K562 (cell line): ENCODE measurements around the gene CALU. TPM values are rescaled to one million over a fixed set of nuclear protein-coding genes. Genes with fewer than 3 reads are reported as not detected.

ENCODE experiments used
- ARID3B ChIP-seq: fragments of 250-450 bp; sonication (Bioruptor Pico); IDR thresholded peaks from 2 replicates; pipeline ENCODE4 v1.4.0; 2020; ENCODE audit warnings: borderline replicate concordance
- CHCHD3 ChIP-seq: fragments of 250-450 bp; sonication (Bioruptor Pico); IDR thresholded peaks from 2 replicates; pipeline ENCODE4 v2.1.2; 2022; ENCODE audit warnings: mild to moderate bottlenecking
- GABPA ChIP-seq: fragments of 200-800 bp; sonication (Bioruptor generic); conservative IDR thresholded peaks from 2 replicates; pipeline ENCODE4 v1.6.1; 2016; ENCODE audit warnings: low read depth, missing genetic modification characterization, missing compliant biosample characterization
- MNT ChIP-seq, 2 experiments: fragments of 450-650 bp; conservative IDR thresholded peaks; 2 replicates each; pipeline ENCODE4 v1.6.1; 2017; ENCODE audit warnings: mild to moderate bottlenecking in 2 of 2, moderate library complexity in 2 of 2
- MTF1 ChIP-seq: fragments of 250-450 bp; sonication (Bioruptor Pico); IDR thresholded peaks from 2 replicates; pipeline ENCODE4 v1.9.0; 2021; ENCODE audit warnings: moderate library complexity, mild to moderate bottlenecking, inconsistent platforms, borderline replicate concordance
- RBM22 ChIP-seq: fragments of 200-400 bp; formaldehyde crosslinking; IDR thresholded peaks from 2 replicates; pipeline ENCODE4 v1.6.1; 2018; ENCODE audit warnings: low read length, low read depth; ENCODE audit not compliant: poor library complexity, severe bottlenecking
- polyA plus RNA-seq, 8 experiments: library from polyadenylated mRNA; depleted of rRNA in 4 of 8; stranded (reverse) in 5 of 8; unstranded in 3 of 8; fragments of >200 nt; fragmentation: Nextera tagmentation in 2 of 8; fragmentation: Illumina TruSeq in 1 of 8; extraction: Ambion mirVana in 2 of 8; extraction: Trizol in 1 of 8; gene quantifications; 2 replicates each; pipeline versions ENCODE4 v1.2.1 to v1.2.3, GENCODE V29; 2011 to 2014; ENCODE audit warnings: inconsistent platforms in 1 of 8, missing spikeins in 1 of 8
- total RNA-seq, 7 experiments: library from RNA; depleted of rRNA in 6 of 7; stranded (reverse); fragments of >200 nt in 6 of 7; fragmentation: Illumina TruSeq in 2 of 7; extraction: Trizol in 2 of 7; gene quantifications; 2 replicates each; pipeline versions ENCODE4 v1.2.1 to v1.2.3, GENCODE V29; 2011 to 2021; ENCODE audit warnings: low replicate concordance in 1 of 7

The CALU gene
- total and polyA plus RNA-seq, 9 of the 15 experiments (the other 6 are each of a cell fraction or from before 2014, with no cell fraction given), result 166 to 286 (median 215) TPM

- no peak for TF ChIP-seq RBM22
- TF ChIP-seq GABPA (tag), result no peak
- no peak for TF ChIP-seq MNT (conservative IDR thresholded peaks at IDR 0.05)
- TF ChIP-seq MTF1 (CRISPR knock-in tag), result no peak
- TF ChIP-seq ARID3B (CRISPR knock-in tag), result no peak
- TF ChIP-seq CHCHD3 (CRISPR knock-in tag), result 0 out of 2 replicates have a peak, but pooled peaks have one; percentile 23
These were observed 6.5 kb upstream of the CALU start (continued) for GRCh38 chr7:128732521-128733277.
